ENCODE data around the gene ANKRD45. TPM values are rescaled to one million over a fixed set of nuclear protein-coding genes. Genes with fewer than 3 reads are reported as not detected.

ANKRD45 gene
- total RNA-seq, 1 experiment from 2014 or later = 2.2 TPM

- CTCF ChIA-PET = interaction anchor here (1.5 kb wide), 1 partner anchor 286 kb away, joined by 6 read pairs; no protein-coding TSS in a partner anchor
- H3K4me1 Mint-ChIP-seq = peaks cover 14% of the 10 kb centered on the region
- H3K27ac Mint-ChIP-seq = peak overlapping the region; percentile 96; the same call in 1 of the 2 replicates
- no peak for ATAC-seq
- POLR2A ChIA-PET = interaction anchor here (0.6 to 1.1 kb wide), 2 partner anchors 211 to 307 kb away, joined by 3 to 4 read pairs; partner anchors contain the start of gene RC3H1
- H3K27me3 Mint-ChIP-seq (ENCODE audit: low read depth) = peaks cover 34% of the 10 kb centered on the region
- DNase-seq (ENCODE audit: low spot score) = no peak
- peaks cover 3% of the 10 kb centered on the region; the same call in 1 of the 2 replicates for H3K9me3 Mint-ChIP-seq
- peak overlapping the region; percentile 99 for H3K4me3 Mint-ChIP-seq
- TF ChIP-seq ESRRA (CRISPR knock-in tag; IDR thresholded peaks at IDR 0.05; ENCODE audit: borderline replicate concordance) = no peak
- TF ChIP-seq FOXJ3 (CRISPR knock-in tag; IDR thresholded peaks at IDR 0.05; ENCODE audit: borderline replicate concordance) = no peak
- no peak for TF ChIP-seq CREB1 (CRISPR knock-in tag; IDR thresholded peaks at IDR 0.05)
- no peak for TF ChIP-seq ZNF138 (CRISPR knock-in tag; conservative IDR thresholded peaks at IDR 0.05)
- TF ChIP-seq ZNF532 (CRISPR knock-in tag; IDR thresholded peaks at IDR 0.05; ENCODE audit: borderline replicate concordance) = no peak
- no peak for TF ChIP-seq CDX4 (CRISPR knock-in tag; IDR thresholded peaks at IDR 0.05; ENCODE audit: borderline replicate concordance)
- no peak for TF ChIP-seq TCF7 (CRISPR knock-in tag; IDR thresholded peaks at IDR 0.05; ENCODE audit: low read depth)
- no peak for TF ChIP-seq ZNF396 (CRISPR knock-in tag; IDR thresholded peaks at IDR 0.05; ENCODE audit: borderline replicate concordance)
- TF ChIP-seq MLX (CRISPR knock-in tag; IDR thresholded peaks at IDR 0.05) = no peak
- TF ChIP-seq ZMAT4 (CRISPR knock-in tag; IDR thresholded peaks at IDR 0.05) = no peak
- TF ChIP-seq SOX15 (CRISPR knock-in tag; IDR thresholded peaks at IDR 0.05) = no peak
- TF ChIP-seq ZNF121 (CRISPR knock-in tag; IDR thresholded peaks at IDR 0.05) = no peak
- no peak for TF ChIP-seq AR (CRISPR knock-in tag; IDR thresholded peaks at IDR 0.05)
- no peak for TF ChIP-seq ELF4 (CRISPR knock-in tag; IDR thresholded peaks at IDR 0.05; ENCODE audit: low read depth)
- no peak for TF ChIP-seq ZNF512 (CRISPR knock-in tag; IDR thresholded peaks at IDR 0.05; ENCODE audit: borderline replicate concordance)
- TF ChIP-seq NFYB (CRISPR knock-in tag; conservative IDR thresholded peaks at IDR 0.05; ENCODE audit: low read depth) = no peak
- H3K36me3 Mint-ChIP-seq = peaks cover 2% of the 10 kb centered on the region; the same call in 1 of the 2 replicates
These were observed 45.8 kb upstream of the ANKRD45 start for GRCh38 chr1:173715538-173715844.

Measured in WTC11 (cell line).